A549 (cell line): Measurements from ENCODE around the gene JMJD4. TPM values are rescaled to one million over a fixed set of nuclear protein-coding genes. Genes with fewer than 3 reads are reported as not detected.

ENCODE experiments used
- ATAC-seq, 2 experiments: fragments of 200-7000 bp in 1 of 2; fragments of >200 bp in 1 of 2; cut with Nextera tagmentation in 1 of 2; cut with Tn5 transposase in 1 of 2; 3 replicates each; pipeline versions ENCODE4 v1.8.0 to v1.9.1; 2018 to 2020; ENCODE audit warnings: mild to moderate bottlenecking in 1 of 2, moderate library complexity in 1 of 2
- CTCF ChIA-PET: fragments of 300-600 bp; sonication (Branson Sonifier 250); formaldehyde crosslinking; extraction: SDS; loops from one replicate; lab custom pipeline; 2021; ENCODE audit warnings: antibody characterized with exemption, inconsistent platforms; lab: Yijun Ruan, JAX
- POLR2A ChIA-PET: fragments of 350-600 bp; formaldehyde crosslinking; extraction: SDS; loops from one replicate; lab custom pipeline; 2021; ENCODE audit warnings: antibody characterized with exemption, inconsistent platforms; lab: Yijun Ruan, JAX
- DNase-seq, 2 experiments: peaks; one replicate each; pipeline versions ENCODE4 v3.0.0 to v3.0.0-alpha.2; 2011 to 2016; ENCODE audit warnings: low read depth in 1 of 2, low spot score in 1 of 2
- FAIRE-seq: peaks from 2 replicates; lab custom pipeline; 2011; peaks lifted over from hg19 to GRCh38; lab: Jason Lieb, UNC
- H3K27ac ChIP-seq, 2 experiments: fragments of >200 bp; sonication (Bioruptor Twin); formaldehyde crosslinking; 3 replicates each; pipeline ENCODE4 v1.5.1; 2016 to 2017
- H3K4me1 ChIP-seq: fragments of >200 bp; sonication (Bioruptor Twin); formaldehyde crosslinking; 3 replicates; pipeline ENCODE4 v1.6.1; 2016
- H3K4me2 ChIP-seq: fragments of >200 bp; sonication (Bioruptor Twin); formaldehyde crosslinking; 3 replicates; pipeline ENCODE4 v1.6.1; 2016
- H3K4me3 ChIP-seq: fragments of >200 bp; sonication (Bioruptor Twin); formaldehyde crosslinking; 3 replicates; pipeline ENCODE4 v1.5.1; 2016
- H3K9me3 ChIP-seq: fragments of >200 bp; sonication (Bioruptor Twin); formaldehyde crosslinking; 3 replicates; pipeline ENCODE4 v1.6.1; 2016
- CBX8 ChIP-seq: fragments of 200-600 bp; sonication (generic); IDR thresholded peaks from 2 replicates; pipeline ENCODE4 v1.6.1; 2016
- CEBPB ChIP-seq, 2 experiments: fragments of >200 bp in 1 of 2; sonication (Bioruptor Twin) in 1 of 2; formaldehyde crosslinking in 1 of 2; IDR thresholded peaks; 2 replicates each; pipeline ENCODE4 v1.6.1; 2012 to 2016
- EHMT2 ChIP-seq: fragments of 200-600 bp; sonication (generic); IDR thresholded peaks from 2 replicates; pipeline ENCODE4 v1.6.1; 2016; ENCODE audit warnings: antibody characterized with exemption, low read depth, mild to moderate bottlenecking, moderate library complexity
- EP300 ChIP-seq, 2 experiments: fragments of >200 bp; sonication (Bioruptor Twin); formaldehyde crosslinking; IDR thresholded peaks; 2 replicates in 1 of 2; 3 replicates in 1 of 2; pipeline ENCODE4 v1.6.1; 2016 to 2017
- FOXS1 ChIP-seq: fragments of 250-450 bp; sonication (Bioruptor Pico); IDR thresholded peaks from 2 replicates; pipeline ENCODE4 v1.5.0; 2020; ENCODE audit warnings: mild to moderate bottlenecking, moderate library complexity
- GATA3 ChIP-seq: IDR thresholded peaks from 2 replicates; pipeline ENCODE4 v1.6.1; 2012; ENCODE audit warnings: borderline replicate concordance
- HEYL ChIP-seq: fragments of 250-450 bp; sonication (Bioruptor Pico); IDR thresholded peaks from 2 replicates; pipeline ENCODE4 v1.8.0; 2021; ENCODE audit warnings: mild to moderate bottlenecking, moderate library complexity
- HOXB5 ChIP-seq: fragments of 250-450 bp; sonication (Bioruptor Pico); IDR thresholded peaks from 2 replicates; pipeline ENCODE4 v1.5.0; 2020; ENCODE audit warnings: mild to moderate bottlenecking, moderate library complexity
- JUNB ChIP-seq: fragments of >200 bp; sonication (Bioruptor Twin); formaldehyde crosslinking; IDR thresholded peaks from 2 replicates; pipeline ENCODE4 v1.6.1; 2016
- MAFK ChIP-seq: fragments of 450-650 bp; IDR thresholded peaks from 2 replicates; pipeline ENCODE4 v1.6.1; 2014; ENCODE audit not compliant: partially characterized antibody
- MAZ ChIP-seq: fragments of 150-350 bp; IDR thresholded peaks from 2 replicates; pipeline ENCODE4 v1.6.1; 2014; ENCODE audit warnings: antibody characterized with exemption, low read depth, low read length, borderline replicate concordance
- MYC ChIP-seq: IDR thresholded peaks from 2 replicates; pipeline ENCODE4 v1.6.1; 2012; ENCODE audit warnings: mild to moderate bottlenecking, inconsistent platforms, low read length, improper control_type of control experiment, borderline replicate concordance
- PHF8 ChIP-seq: fragments of 200-600 bp; sonication (generic); IDR thresholded peaks from 2 replicates; pipeline ENCODE4 v1.6.1; 2016; ENCODE audit warnings: low read depth, mild to moderate bottlenecking, antibody characterized with exemption, moderate library complexity, borderline replicate concordance
- POLR2AphosphoS2 ChIP-seq: conservative IDR thresholded peaks from 2 replicates; pipeline ENCODE4 v1.6.1; 2012; ENCODE audit warnings: low read length, improper control_type of control experiment, inconsistent platforms
- RAD21 ChIP-seq, 2 experiments: fragments of >200 bp in 1 of 2; sonication (Bioruptor Twin) in 1 of 2; formaldehyde crosslinking in 1 of 2; IDR thresholded peaks in 1 of 2; conservative IDR thresholded peaks in 1 of 2; 2 replicates in 1 of 2; 3 replicates in 1 of 2; pipeline ENCODE4 v1.6.1; 2012 to 2018; ENCODE audit warnings: inconsistent platforms in 1 of 2
- RCOR1 ChIP-seq: fragments of 150-350 bp; IDR thresholded peaks from 2 replicates; pipeline ENCODE4 v1.6.1; 2014; ENCODE audit warnings: antibody characterized with exemption, low read length, low read depth
- RNF2 ChIP-seq: fragments of 200-600 bp; sonication (generic); IDR thresholded peaks from 2 replicates; pipeline ENCODE4 v1.6.1; 2016; ENCODE audit warnings: low read depth, mild to moderate bottlenecking, antibody characterized with exemption, moderate library complexity, borderline replicate concordance
- SREBF2 ChIP-seq: fragments of 450-650 bp; IDR thresholded peaks from 2 replicates; pipeline ENCODE4 v1.6.1; 2014; ENCODE audit warnings: mild to moderate bottlenecking, moderate library complexity
- TFCP2L1 ChIP-seq: fragments of 250-450 bp; sonication (Bioruptor Pico); IDR thresholded peaks from 2 replicates; pipeline ENCODE4 v1.5.0; 2021; ENCODE audit warnings: mild to moderate bottlenecking
- ZSCAN20 ChIP-seq: fragments of 250-450 bp; sonication (Bioruptor Pico); IDR thresholded peaks from 2 replicates; pipeline ENCODE4 v1.8.0; 2022; ENCODE audit warnings: mild to moderate bottlenecking, moderate library complexity
- WGBS: methylation state at CpG from one replicate; pipeline ENCODE4 v1.1.6; 2017; ENCODE audit errors: missing lambda C conversion rate; 5-methylcytosine and 5-hydroxymethylcytosine counted together
- polyA plus RNA-seq, 4 experiments: library from polyadenylated mRNA; depleted of rRNA in 3 of 4; stranded (reverse); fragments of >200 nt; fragmentation: RNase III in 1 of 4; extraction: RNeasy Plus Mini Kit Qiagen cat#74134 plus additional on column Dnase treatment in 1 of 4; gene quantifications; 2 replicates in 3 of 4; 3 replicates in 1 of 4; pipeline ENCODE4 v1.2.3, GENCODE V29; 2011 to 2017
- TF ChIP-seq, protein P1 (sequence below): fragments of >200 bp; sonication (Bioruptor Twin); formaldehyde crosslinking; IDR thresholded peaks from 2 replicates; pipeline ENCODE4 v1.6.1; 2016
- TF ChIP-seq, protein P2 (sequence below): fragments of 450-650 bp; IDR thresholded peaks from 2 replicates; pipeline ENCODE4 v1.6.1; 2014; ENCODE audit warnings: antibody characterized with exemption
- TF ChIP-seq, protein P3 (sequence below): fragments of >200 bp; sonication (Bioruptor Twin); formaldehyde crosslinking; IDR thresholded peaks from 3 replicates; pipeline ENCODE4 v1.5.1; 2016
- TF ChIP-seq, protein P4 (sequence below): IDR thresholded peaks from 2 replicates; pipeline ENCODE4 v1.6.1; 2012

JMJD4 gene
- polyA plus RNA-seq, 2 of the 4 experiments (the other 2 are of a cell fraction) = 18.8 to 21.2 TPM

DNA sequence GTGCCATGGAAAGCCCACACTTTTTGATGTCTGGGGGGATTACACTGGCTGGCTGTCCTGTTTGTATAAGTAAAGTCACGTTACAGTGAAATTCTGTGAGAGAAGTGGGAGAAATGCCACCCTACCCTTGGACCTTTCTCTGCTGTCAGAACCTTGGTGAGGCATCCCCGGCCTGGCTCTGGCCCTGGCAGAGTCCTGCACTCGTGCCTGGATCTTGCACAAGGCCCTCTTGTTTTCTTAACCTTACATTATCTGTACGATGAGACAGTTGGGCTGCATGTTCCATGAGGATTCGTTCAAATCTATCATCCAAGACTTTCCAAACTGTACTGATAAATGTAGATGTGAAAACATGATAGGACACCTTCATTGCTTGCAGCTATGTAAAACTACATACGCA, 11.6 kb upstream of the JMJD4 start:
- CTCF ChIA-PET = no interaction called here

DNA sequence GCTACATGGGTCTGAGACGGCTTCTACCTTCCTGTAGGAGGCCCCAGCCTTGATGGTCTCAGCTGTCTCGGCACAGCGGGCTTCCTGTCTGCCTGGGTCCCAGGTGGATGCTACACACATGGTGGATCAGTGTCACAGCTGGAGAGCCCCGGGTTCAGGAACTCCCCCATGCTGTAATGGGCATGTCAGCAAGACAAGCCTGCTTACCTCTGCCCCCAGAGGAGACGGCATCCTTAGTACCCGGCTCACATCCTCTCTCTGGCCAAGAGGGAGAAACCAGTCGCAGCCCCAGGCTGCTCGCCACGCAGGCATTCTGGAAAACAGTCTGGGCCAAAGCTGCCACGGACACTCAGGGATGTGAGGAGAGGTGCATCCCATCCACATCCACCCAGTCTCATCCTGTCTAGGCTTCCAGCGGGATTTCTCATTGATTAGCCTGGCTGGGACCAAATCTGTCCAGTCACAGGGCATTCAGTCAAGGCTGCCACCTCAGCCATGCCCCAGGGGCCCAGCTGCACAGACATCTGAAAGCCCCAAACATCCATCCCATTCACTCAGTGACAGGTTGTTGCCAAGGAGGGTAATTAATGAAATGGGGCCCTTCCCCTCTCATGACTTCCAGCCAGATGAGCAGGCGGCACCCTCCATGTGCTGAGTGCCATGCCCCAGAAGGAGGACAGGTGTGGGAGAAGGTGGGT, 10.6 kb upstream of the JMJD4 start:
- Histone ChIP-seq H3K4me3 (no peak overlapping the region), H3K4me2 (no peak overlapping the region), H3K4me1 (no peaks in the 10 kb centered on the region), H3K27ac (no peak overlapping the region), H3K9me3 (no peaks in the 10 kb centered on the region)
- no peak for ATAC-seq
- ChIA-PET CTCF (no interaction called here), POLR2A (no interaction called here)
- WGBS = 93% methylated on average over 9 of the region's 12 CpGs
- no peak for DNase-seq
- TF ChIP-seq GATA3 (no peak), HOXB5 (CRISPR knock-in tag) (no peak)
- FAIRE-seq = no peak

More for the DNA sequence above, 11.6 kb upstream of the JMJD4 start:
- POLR2A ChIA-PET = no interaction called here
- H3K4me3 ChIP-seq = no peak overlapping the region
- FAIRE-seq = no peak
- ATAC-seq = no peak
- no peak overlapping the region for H3K4me2 ChIP-seq
- no peak for TF ChIP-seq MAZ
- WGBS = 90% methylated on average over 6 of the region's 6 CpGs
- H3K9me3 ChIP-seq = no peaks in the 10 kb centered on the region
- no peak for DNase-seq
- H3K4me1 ChIP-seq = no peaks in the 10 kb centered on the region
- H3K27ac ChIP-seq = no peak overlapping the region

DNA sequence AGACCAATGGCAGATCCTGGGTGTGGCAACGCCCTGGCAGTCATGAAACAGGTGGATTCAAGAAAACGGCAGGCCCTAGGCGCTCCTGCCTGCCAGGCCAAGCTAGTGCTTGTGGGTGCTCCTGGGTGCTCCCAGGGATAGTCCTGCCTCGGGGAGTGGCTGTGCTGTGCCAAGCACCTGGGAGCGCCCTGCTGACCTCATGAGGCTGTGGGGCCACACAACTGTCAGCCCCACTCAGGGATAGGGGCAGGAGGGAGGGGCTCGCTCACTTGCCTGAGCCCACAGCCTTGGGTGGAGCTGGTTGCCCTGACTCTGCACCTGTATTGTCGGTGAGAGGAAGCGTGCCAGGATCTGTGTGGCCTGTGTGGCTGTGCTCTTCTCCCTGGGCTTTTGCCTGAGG, 9.6 kb upstream of the JMJD4 start:
- Histone ChIP-seq H3K27ac (no peak overlapping the region), H3K4me1 (no peaks in the 10 kb centered on the region), H3K4me3 (no peak overlapping the region), H3K9me3 (no peaks in the 10 kb centered on the region), H3K4me2 (no peak overlapping the region)
- DNase-seq (no peak), ATAC-seq (no peak), FAIRE-seq (no peak)
- ChIA-PET CTCF (interaction anchor here (0.7 to 1.5 kb wide), 2 partner anchors 15 to 18 kb away, joined by 3 to 4 read pairs; no protein-coding TSS in a partner anchor), POLR2A (interaction anchor here (0.6 kb wide), 1 partner anchor 182 kb away, joined by 5 read pairs; the partner anchor contains the start of gene ZNF678)
- TF ChIP-seq ZSCAN20 (CRISPR knock-in tag) = no peak
- no peak for TF ChIP-seq CEBPB (IDR thresholded peaks at IDR 0.05)
- TF ChIP-seq, protein P1, sequence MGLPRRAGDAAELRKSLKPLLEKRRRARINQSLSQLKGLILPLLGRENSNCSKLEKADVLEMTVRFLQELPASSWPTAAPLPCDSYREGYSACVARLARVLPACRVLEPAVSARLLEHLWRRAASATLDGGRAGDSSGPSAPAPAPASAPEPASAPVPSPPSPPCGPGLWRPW = no peak
- no peak for TF ChIP-seq FOXS1 (CRISPR knock-in tag)
- TF ChIP-seq, protein P2, sequence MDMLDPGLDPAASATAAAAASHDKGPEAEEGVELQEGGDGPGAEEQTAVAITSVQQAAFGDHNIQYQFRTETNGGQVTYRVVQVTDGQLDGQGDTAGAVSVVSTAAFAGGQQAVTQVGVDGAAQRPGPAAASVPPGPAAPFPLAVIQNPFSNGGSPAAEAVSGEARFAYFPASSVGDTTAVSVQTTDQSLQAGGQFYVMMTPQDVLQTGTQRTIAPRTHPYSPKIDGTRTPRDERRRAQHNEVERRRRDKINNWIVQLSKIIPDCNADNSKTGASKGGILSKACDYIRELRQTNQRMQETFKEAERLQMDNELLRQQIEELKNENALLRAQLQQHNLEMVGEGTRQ = no peak
- TF ChIP-seq SREBF2 = no peak
- no peak for TF ChIP-seq CBX8
- TF ChIP-seq RNF2 = no peak
- TF ChIP-seq TFCP2L1 = no peak
- TF ChIP-seq RCOR1 = no peak
- TF ChIP-seq PHF8 = no peak
- no peak for TF ChIP-seq GATA3
- no peak for TF ChIP-seq POLR2AphosphoS2
- TF ChIP-seq MAFK = no peak
- WGBS = 85% methylated on average over 7 of the region's 8 CpGs

DNA sequence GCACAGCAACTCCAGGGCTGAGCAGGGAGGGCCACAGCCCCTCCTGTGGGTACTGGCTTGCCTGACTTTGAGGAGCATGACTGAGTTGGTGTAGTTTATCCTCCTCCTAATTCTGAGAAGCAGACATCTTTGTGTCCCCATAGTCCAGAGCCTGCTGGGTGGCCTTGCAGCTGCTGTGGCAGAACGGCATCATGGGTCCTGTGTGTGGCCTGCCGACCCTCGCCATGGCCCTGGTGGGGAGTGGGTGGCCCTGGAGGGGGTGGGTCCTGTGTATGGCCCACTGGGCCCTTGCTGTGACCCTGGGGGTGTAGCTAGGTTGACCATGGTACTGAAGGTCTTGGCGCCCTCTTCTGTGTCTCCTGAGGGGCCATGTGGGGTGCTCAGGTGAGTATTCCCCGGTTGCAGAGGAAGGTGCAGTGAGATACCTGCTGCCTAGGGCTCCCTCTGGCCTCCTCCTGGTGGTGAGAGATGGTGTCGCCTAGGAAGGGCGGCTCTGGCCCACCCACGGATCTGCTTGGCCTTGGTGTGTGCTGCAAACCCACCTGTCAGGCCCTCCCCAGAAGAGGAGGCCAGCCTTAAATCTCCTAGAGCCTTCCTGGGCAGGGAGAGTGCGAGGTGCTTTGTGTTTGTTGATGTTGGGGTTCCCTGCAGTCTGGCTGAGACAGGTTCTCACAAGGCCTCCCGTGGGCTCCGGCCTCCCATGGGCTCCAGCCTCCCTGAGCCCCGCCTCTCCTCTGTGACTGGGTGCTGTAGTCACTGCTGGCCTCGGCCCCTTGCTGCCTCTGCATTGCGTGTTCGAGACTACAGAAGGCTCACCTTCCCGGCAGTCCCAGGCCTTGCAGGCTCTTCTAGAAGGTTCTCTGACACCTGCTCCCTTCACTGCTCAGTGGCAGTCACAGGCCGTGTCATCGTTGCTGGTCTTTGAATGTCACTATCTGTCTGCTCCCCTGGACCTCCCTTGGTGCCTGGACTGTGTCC, 7.9 kb upstream of the JMJD4 start:
- WGBS = 83% methylated on average over 12 of the region's 18 CpGs
- DNase-seq (no peak), ATAC-seq (peak in 1 of 2 experiments; percentile 68; a peak in 3 of 6 replicates)
- TF ChIP-seq MYC (no peak), JUNB (no peak), RAD21 (conservative IDR thresholded peaks at IDR 0.05 in 1 of 2, IDR thresholded peaks at IDR 0.05 in 1 of 2) (no peak), EHMT2 (no peak), TFCP2L1 (no peak), PHF8 (no peak), HEYL (CRISPR knock-in tag) (no peak), EP300 (IDR thresholded peaks at IDR 0.05) (no peak)
- TF ChIP-seq, protein P3, sequence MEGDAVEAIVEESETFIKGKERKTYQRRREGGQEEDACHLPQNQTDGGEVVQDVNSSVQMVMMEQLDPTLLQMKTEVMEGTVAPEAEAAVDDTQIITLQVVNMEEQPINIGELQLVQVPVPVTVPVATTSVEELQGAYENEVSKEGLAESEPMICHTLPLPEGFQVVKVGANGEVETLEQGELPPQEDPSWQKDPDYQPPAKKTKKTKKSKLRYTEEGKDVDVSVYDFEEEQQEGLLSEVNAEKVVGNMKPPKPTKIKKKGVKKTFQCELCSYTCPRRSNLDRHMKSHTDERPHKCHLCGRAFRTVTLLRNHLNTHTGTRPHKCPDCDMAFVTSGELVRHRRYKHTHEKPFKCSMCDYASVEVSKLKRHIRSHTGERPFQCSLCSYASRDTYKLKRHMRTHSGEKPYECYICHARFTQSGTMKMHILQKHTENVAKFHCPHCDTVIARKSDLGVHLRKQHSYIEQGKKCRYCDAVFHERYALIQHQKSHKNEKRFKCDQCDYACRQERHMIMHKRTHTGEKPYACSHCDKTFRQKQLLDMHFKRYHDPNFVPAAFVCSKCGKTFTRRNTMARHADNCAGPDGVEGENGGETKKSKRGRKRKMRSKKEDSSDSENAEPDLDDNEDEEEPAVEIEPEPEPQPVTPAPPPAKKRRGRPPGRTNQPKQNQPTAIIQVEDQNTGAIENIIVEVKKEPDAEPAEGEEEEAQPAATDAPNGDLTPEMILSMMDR = no peak
- TF ChIP-seq, protein P4, sequence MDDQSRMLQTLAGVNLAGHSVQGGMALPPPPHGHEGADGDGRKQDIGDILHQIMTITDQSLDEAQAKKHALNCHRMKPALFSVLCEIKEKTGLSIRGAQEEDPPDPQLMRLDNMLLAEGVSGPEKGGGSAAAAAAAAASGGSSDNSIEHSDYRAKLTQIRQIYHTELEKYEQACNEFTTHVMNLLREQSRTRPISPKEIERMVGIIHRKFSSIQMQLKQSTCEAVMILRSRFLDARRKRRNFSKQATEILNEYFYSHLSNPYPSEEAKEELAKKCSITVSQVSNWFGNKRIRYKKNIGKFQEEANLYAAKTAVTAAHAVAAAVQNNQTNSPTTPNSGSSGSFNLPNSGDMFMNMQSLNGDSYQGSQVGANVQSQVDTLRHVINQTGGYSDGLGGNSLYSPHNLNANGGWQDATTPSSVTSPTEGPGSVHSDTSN = no peak

More for the DNA sequence above, 7.9 kb upstream of the JMJD4 start:
- no peak overlapping the region for H3K27ac ChIP-seq
- CTCF ChIA-PET = interaction anchor here (0.7 to 1.5 kb wide), 4 partner anchors 17 to 211 kb away, joined by 3 read pairs; no protein-coding TSS in a partner anchor
- no peaks in the 10 kb centered on the region for H3K4me1 ChIP-seq
- no peak overlapping the region for H3K4me3 ChIP-seq
- POLR2A ChIA-PET = interaction anchor here (0.6 kb wide), 1 partner anchor 664 kb away, joined by 8 read pairs; the partner anchor contains the start of gene TRIM11
- H3K4me2 ChIP-seq = no peak overlapping the region
- H3K9me3 ChIP-seq = no peaks in the 10 kb centered on the region
- FAIRE-seq = no peak
